ENCODE results near the gene STK33. TPM values are rescaled to one million over a fixed set of nuclear protein-coding genes. Genes with fewer than 3 reads are reported as not detected.

Gene STK33
- total RNA-seq, 2 experiments from 2014 or later = 1.4 to 1.8 TPM

DNA sequence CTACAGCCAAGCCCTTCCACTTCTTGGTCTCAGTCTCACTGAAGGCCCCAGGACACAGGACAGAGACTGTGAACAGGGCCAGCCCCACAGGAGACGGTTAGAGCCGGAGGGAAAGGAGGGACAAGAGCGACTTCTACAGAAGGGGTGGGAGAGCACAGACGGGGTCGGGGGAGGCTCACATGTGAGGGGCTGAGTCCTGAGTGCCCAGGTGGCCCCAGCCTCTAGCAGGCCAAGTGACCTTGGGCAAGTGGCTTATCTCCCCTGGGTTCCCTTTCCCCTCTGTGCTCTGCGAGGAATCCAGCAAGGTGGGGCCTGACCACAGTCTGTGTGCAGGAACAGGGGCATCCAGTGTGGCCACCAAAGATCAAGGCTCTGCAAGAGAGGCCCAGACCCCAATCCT lies 227.7 kb downstream of the STK33 start:
- ATAC-seq (no peak), DNase-seq (no peak)
- Mint-ChIP-seq H3K27ac (no peak overlapping the region), H3K27me3 (no peaks in the 10 kb centered on the region), H3K9me3 (ENCODE audit: low read depth) (no peaks in the 10 kb centered on the region), H3K4me3 (no peak overlapping the region), H3K4me1 (no peaks in the 10 kb centered on the region), H3K36me3 (no peaks in the 10 kb centered on the region)
- CTCF ChIA-PET = no interaction called here

- no peaks in the 10 kb centered on the region for H3K4me1 Mint-ChIP-seq
- H3K27me3 Mint-ChIP-seq = no peaks in the 10 kb centered on the region
- no peaks in the 10 kb centered on the region for H3K36me3 Mint-ChIP-seq
- H3K27ac Mint-ChIP-seq = no peak overlapping the region
- CTCF ChIA-PET = no interaction called here
- no peak for DNase-seq
- no peaks in the 10 kb centered on the region for H3K9me3 Mint-ChIP-seq (ENCODE audit: low read depth)
- H3K4me3 Mint-ChIP-seq = no peak overlapping the region
- no peak for ATAC-seq
These were observed 228.6 kb downstream of the STK33 start for GRCh38 chr11:8365216-8365941.

- CTCF ChIA-PET = no interaction called here
- H3K4me1 Mint-ChIP-seq = no peaks in the 10 kb centered on the region
- H3K27me3 Mint-ChIP-seq = no peaks in the 10 kb centered on the region
These were observed 230.1 kb downstream of the STK33 start for GRCh38 chr11:8363921-8364320.

GRCh38 chr11:8362899-8363298 lies 231.1 kb downstream of the STK33 start:
- no peak for ATAC-seq
- Mint-ChIP-seq H3K27me3 (no peaks in the 10 kb centered on the region), H3K9me3 (ENCODE audit: low read depth) (no peaks in the 10 kb centered on the region), H3K4me1 (no peaks in the 10 kb centered on the region), H3K36me3 (no peaks in the 10 kb centered on the region), H3K27ac (no peak overlapping the region), H3K4me3 (no peak overlapping the region)
- CTCF ChIA-PET = no interaction called here
- DNase-seq = no peak

More at GRCh38 chr11:8363921-8364320, 230.1 kb downstream of the STK33 start:
- no peaks in the 10 kb centered on the region for H3K9me3 Mint-ChIP-seq (ENCODE audit: low read depth)
- no peaks in the 10 kb centered on the region for H3K36me3 Mint-ChIP-seq
- DNase-seq (no peak), ATAC-seq (no peak)
- H3K27ac Mint-ChIP-seq = no peak overlapping the region
- H3K4me3 Mint-ChIP-seq = no peak overlapping the region

- Mint-ChIP-seq H3K9me3 (ENCODE audit: low read depth) (no peaks in the 10 kb centered on the region), H3K27me3 (no peaks in the 10 kb centered on the region), H3K27ac (no peak overlapping the region), H3K4me3 (no peak overlapping the region), H3K4me1 (no peaks in the 10 kb centered on the region), H3K36me3 (no peaks in the 10 kb centered on the region)
- CTCF ChIA-PET = no interaction called here
- DNase-seq = no peak
- no peak for ATAC-seq
These were observed 231.5 kb downstream of the STK33 start for GRCh38 chr11:8362491-8362890.

GRCh38 chr11:8361664-8362210 lies 232.3 kb downstream of the STK33 start:
- H3K36me3 Mint-ChIP-seq = no peaks in the 10 kb centered on the region
- H3K4me1 Mint-ChIP-seq = no peaks in the 10 kb centered on the region
- H3K27me3 Mint-ChIP-seq = no peaks in the 10 kb centered on the region
- CTCF ChIA-PET = no interaction called here
- H3K27ac Mint-ChIP-seq = no peak overlapping the region
- ATAC-seq (no peak), DNase-seq (no peak)
- H3K9me3 Mint-ChIP-seq (ENCODE audit: low read depth) = no peaks in the 10 kb centered on the region
- no peak overlapping the region for H3K4me3 Mint-ChIP-seq

DNA sequence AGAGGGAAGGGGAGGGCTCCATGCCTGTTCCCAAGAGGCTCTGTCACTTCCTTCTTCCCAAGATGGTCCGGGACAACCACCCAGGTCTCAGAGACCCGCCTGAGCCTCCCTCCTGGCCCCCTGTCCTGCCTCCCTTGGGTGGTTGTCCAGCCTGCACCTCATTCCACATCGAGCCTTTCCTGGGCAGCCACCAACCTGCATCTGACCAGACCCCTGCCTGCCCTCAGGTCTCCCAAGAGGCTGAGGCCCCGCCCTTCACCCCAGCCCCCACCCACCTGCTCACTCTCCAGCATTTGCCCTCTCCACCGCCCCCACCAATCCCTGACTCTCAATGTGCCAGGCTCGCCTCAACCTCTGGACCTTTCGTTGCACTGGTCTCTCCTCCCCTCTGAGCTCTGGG lies 232.8 kb downstream of the STK33 start:
- DNase-seq = no peak
- no peak for ATAC-seq
- CTCF ChIA-PET = no interaction called here
- no peak overlapping the region for H3K4me3 Mint-ChIP-seq
- H3K36me3 Mint-ChIP-seq = no peaks in the 10 kb centered on the region
- no peaks in the 10 kb centered on the region for H3K27me3 Mint-ChIP-seq
- H3K27ac Mint-ChIP-seq = no peak overlapping the region
- no peaks in the 10 kb centered on the region for H3K4me1 Mint-ChIP-seq
- no peaks in the 10 kb centered on the region for H3K9me3 Mint-ChIP-seq (ENCODE audit: low read depth)

DNA sequence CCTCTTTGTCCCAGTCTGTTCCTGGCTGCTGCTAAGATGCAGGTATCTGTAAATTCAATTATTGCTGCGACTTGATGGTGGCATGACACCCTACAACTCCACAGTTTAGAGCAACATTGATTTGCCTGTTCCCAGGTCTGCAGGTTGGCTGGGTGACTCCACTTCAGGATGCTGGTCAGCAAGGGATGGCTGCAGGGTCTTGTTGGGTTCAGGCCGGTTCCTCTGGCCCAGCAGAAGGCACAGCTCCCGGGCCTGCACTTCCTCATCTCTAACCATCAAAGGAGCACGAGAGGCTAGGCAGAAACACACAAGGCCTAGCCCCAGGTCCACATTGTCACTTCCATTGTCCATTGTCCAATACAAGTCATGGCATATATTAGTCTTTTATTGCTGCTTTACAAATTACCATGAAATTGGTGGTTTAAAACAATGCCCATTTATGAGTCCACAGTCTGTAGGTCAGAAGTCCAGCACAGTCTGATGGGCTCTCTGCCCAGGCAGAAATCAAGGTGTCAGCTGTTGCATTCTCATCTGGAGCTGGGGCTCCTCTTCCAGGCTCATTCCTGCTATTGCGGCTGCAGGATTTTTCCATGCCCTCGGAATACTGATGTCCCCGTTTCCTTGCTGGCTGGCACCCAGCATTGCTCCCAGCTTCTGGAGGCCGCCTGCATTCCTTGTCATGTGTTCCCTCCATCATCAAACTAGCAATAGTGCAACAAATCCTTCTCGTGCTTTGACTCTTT lies 233.8 kb downstream of the STK33 start:
- peaks cover 2% of the 10 kb centered on the region for H3K4me1 Mint-ChIP-seq
- H3K9me3 Mint-ChIP-seq (ENCODE audit: low read depth) = no peaks in the 10 kb centered on the region

GRCh38 chr11:8359521-8359920 lies 234.5 kb downstream of the STK33 start:
- DNase-seq = no peak
- Mint-ChIP-seq H3K27me3 (peaks cover 12% of the 10 kb centered on the region), H3K36me3 (no peaks in the 10 kb centered on the region), H3K27ac (no peak overlapping the region), H3K4me3 (no peak overlapping the region), H3K4me1 (peaks cover 5% of the 10 kb centered on the region), H3K9me3 (ENCODE audit: low read depth) (no peaks in the 10 kb centered on the region)
- CTCF ChIA-PET = no interaction called here
- no peak for ATAC-seq

More for the DNA sequence above, 233.8 kb downstream of the STK33 start:
- CTCF ChIA-PET = no interaction called here
- ATAC-seq = no peak
- Mint-ChIP-seq H3K4me3 (no peak overlapping the region), H3K27me3 (peaks cover 5% of the 10 kb centered on the region), H3K27ac (no peak overlapping the region), H3K36me3 (no peaks in the 10 kb centered on the region)
- no peak for DNase-seq

DNA sequence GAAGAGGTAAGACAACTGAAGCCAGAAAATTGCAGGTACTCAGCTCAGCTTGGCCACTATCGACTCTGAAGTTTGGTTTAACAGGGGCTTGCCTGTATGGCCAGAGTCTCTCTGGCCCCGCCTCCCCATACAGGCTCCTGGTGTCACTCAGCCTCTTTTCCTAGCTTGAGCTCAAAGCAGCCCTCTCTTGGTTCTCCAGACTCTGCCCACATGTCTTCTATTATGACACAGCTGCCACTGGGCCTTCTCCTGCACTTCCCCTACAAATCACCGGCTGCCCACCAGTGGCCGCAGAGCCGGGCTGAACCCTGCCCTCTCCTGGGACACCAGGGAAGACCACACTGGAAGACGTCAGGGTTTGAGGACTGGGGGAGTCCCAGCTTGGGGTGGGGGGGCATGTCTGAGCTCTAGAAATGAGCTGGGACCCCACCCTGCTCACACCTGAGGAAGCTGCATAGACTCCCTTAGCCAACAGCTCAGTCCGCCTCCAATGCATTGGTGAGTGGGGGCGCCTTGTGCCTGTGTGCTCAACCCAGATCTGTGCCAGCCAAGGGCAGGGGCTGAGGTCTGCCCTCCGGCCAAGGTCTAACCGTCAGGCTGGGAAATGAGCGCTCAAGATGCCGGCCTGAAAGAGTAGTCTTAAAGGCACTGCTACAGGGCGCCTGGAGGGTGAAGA lies 236.0 kb downstream of the STK33 start:
- ATAC-seq = no peak
- CTCF ChIA-PET = no interaction called here

GRCh38 chr11:8357505-8357888 lies 236.5 kb downstream of the STK33 start:
- Mint-ChIP-seq H3K27ac (no peak overlapping the region), H3K27me3 (peaks cover 28% of the 10 kb centered on the region), H3K4me1 (peaks cover 7% of the 10 kb centered on the region), H3K36me3 (no peaks in the 10 kb centered on the region), H3K4me3 (no peak overlapping the region), H3K9me3 (ENCODE audit: low read depth) (no peaks in the 10 kb centered on the region)
- DNase-seq = no peak
- CTCF ChIA-PET = no interaction called here
- no peak for ATAC-seq

More for the DNA sequence above, 236.0 kb downstream of the STK33 start:
- H3K9me3 Mint-ChIP-seq (ENCODE audit: low read depth) = no peaks in the 10 kb centered on the region
- peaks cover 26% of the 10 kb centered on the region for H3K27me3 Mint-ChIP-seq
- H3K4me3 Mint-ChIP-seq = no peak overlapping the region
- no peak for DNase-seq
- H3K36me3 Mint-ChIP-seq = no peaks in the 10 kb centered on the region
- H3K27ac Mint-ChIP-seq = no peak overlapping the region
- H3K4me1 Mint-ChIP-seq = peaks cover 7% of the 10 kb centered on the region

DNA sequence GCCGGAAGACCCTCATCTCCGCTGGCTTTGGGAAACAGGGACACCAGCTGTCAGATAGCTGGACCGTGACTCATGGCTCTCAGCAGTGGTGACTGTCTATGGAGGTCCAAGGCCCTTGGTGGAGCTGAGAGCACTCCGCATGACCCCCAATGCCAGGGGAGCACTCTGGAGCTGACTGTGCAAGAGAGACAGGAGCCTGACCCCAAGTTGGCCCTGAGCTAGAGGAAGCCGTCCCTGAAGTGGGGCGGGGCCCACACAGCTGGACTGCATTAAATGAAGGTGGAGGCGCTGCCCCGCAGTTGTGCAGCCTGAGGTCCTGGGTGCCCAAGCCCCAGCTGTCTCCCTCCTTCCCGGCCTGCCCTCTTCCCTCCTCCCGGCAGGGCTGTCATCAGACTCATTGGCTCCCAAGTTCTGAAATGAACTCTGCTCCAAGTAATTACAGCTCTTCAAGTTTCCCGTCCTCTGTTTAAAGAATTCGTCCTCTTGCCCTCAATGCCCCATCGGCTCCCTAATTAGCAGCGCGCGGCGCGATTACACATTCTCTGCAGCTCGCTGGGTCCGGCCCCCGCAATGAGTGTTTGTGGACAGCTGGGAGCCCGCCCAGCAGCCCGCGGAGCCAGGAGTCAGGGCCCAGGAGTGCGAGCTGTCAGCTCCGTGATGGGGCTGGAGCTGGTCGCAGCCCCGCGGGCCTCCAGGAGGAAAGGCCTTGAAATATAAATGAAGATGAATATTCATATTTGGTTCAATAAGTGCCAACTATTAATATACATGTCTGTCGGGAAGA lies 237.1 kb downstream of the STK33 start:
- no peaks in the 10 kb centered on the region for H3K9me3 Mint-ChIP-seq (ENCODE audit: low read depth)
- H3K27ac Mint-ChIP-seq = no peak overlapping the region
- DNase-seq (no peak), ATAC-seq (no peak)
- H3K36me3 Mint-ChIP-seq = no peaks in the 10 kb centered on the region
- H3K4me3 Mint-ChIP-seq = no peak overlapping the region
- peaks cover 28% of the 10 kb centered on the region for H3K27me3 Mint-ChIP-seq
- peaks cover 7% of the 10 kb centered on the region for H3K4me1 Mint-ChIP-seq
- CTCF ChIA-PET = no interaction called here

DNA sequence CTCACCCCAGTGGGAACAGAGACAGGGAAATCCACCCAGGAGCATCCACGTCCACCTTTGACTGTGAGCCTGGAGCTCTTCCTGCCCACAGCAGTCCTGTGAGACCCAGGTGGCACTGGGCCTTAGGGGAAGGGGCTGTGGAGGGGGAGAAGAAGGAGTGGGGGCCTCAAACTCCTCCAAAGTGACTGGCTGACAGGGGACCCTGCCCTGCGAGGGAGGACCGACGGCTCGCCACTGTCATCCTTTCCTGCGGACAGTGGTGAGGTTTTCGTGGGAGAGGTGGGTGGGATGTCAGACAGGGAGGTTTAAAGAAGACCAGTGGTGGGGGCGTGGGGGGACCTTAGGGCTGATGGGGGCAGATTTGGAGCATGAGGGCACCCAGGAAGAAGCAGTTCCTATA lies 237.8 kb downstream of the STK33 start:
- no peak overlapping the region for H3K27ac Mint-ChIP-seq
- peaks cover 28% of the 10 kb centered on the region for H3K27me3 Mint-ChIP-seq
- no peak for DNase-seq
- ATAC-seq = no peak
- CTCF ChIA-PET = no interaction called here
- H3K4me1 Mint-ChIP-seq = peaks cover 7% of the 10 kb centered on the region
- no peaks in the 10 kb centered on the region for H3K36me3 Mint-ChIP-seq
- no peak overlapping the region for H3K4me3 Mint-ChIP-seq
- no peaks in the 10 kb centered on the region for H3K9me3 Mint-ChIP-seq (ENCODE audit: low read depth)

Data from activated CD8-positive, alpha-beta memory T cell treated with anti-CD3 and anti-CD28 coated beads, Interleukin-2, amount 10 ng/mL, durations not matched to agents 7 days and 5 days (primary cell).